ENCODE data around the gene SHC1.
A peak's percentile ranks its signal among the peaks of the same experiment; 100 is the strongest.

SHC1 gene

DNA sequence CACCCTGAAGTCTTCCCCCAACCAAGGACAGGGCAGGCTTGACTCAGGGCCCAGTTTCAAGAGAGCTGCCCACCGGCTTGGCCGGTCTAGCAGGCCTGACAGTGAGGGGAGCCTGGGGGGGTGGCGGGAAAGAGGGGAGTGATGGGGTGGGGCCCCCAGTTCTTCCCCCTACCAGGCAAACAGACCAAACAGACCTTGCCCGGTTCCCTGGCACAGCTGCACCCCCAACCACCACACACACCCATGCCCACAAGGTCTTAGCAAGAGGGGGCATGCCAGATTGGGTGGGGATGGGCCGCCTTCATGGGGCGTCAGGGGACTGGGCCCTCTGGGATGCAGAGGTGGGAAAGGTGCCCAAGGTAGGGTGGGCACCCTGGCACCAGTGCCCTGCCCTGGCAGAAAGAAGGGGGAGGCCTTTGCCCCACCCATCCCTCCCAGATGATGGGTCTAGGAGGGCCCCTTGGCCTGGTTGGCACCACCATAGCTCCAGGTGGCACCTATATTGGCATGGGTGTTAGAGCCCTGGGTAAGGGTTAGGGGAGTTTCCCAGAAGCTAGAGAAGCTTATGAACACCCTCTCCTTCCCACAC lies 41.0 kb upstream of the SHC1 start:
- H3K4me1 Mint-ChIP-seq (ENCODE audit: low read depth): peaks cover 80% of the 10 kb centered on the region
- H3K4me3 Mint-ChIP-seq: peak overlapping the region; percentile 91
- no peak for DNase-seq
- H3K27ac Mint-ChIP-seq: peak overlapping the region; percentile 96
- no peaks in the 10 kb centered on the region for H3K9me3 Mint-ChIP-seq
- no peaks in the 10 kb centered on the region for H3K27me3 Mint-ChIP-seq
- H3K36me3 Mint-ChIP-seq (ENCODE audit: low read depth): peaks cover 65% of the 10 kb centered on the region

DNA sequence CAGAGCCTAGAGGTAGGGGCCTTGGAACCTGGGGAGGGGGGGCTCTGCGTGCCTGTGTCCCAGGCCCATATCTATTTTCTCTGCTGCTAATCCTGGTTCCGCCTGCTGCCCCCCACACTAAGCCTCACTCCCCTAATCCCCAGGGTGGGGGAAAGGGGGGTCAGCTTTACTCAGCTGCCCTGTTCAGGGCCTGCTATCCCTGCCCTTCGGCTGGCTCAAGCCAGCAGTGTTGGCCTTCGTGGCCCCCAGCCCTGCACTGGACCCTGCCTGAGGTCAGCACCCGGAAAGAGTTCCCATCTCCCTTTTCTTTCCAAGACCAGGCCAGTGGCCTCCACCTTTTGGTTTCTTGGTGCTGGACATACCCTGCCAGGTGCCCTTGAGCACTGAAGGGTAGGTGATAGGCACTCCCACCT lies 40.5 kb upstream of the SHC1 start:
- Mint-ChIP-seq H3K27me3 (no peaks in the 10 kb centered on the region), H3K27ac (peak overlapping the region; percentile 96), H3K4me3 (peak overlapping the region; percentile 91), H3K4me1 (ENCODE audit: low read depth) (peaks cover 80% of the 10 kb centered on the region), H3K9me3 (no peaks in the 10 kb centered on the region), H3K36me3 (ENCODE audit: low read depth) (peaks cover 60% of the 10 kb centered on the region)
- no peak for DNase-seq

DNA sequence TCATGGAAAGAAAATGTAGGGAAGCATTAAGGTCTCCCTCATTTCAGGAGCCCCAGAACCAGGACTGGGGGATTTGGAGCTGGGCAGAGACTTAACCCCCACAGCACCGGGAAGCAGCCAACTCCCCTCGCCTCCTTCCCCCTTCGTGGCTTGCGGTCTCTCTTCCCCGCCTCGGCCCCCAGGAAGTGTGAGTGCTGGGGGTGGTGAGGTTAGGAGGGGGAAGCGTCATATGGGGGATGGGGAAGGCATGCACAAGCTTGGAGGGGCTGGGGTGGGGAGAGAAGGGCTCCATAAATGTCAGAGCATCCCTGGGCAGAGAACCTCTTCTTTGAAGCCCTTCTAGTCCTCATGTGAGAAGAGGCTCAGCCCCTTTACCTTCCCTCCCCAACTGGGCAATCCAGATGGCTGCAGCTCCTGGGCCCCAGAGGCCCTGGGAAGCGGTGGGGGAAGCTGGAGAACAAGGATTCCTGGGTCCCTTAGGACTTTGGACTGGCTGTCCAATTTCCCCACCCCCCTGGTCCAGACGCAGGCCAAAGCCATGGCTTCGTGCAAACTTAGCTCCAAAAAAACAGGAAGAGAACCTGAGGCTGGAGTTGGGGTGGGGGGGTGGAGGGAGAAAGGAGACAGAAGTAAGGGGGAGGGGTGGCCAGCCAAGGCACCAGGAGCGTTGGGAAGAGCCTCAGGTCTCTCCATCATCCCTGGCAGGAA lies 39.8 kb upstream of the SHC1 start:
- DNase-seq: peak; percentile 57
- Mint-ChIP-seq H3K27me3 (no peaks in the 10 kb centered on the region), H3K9me3 (no peaks in the 10 kb centered on the region), H3K4me3 (peak overlapping the region; percentile 91), H3K36me3 (ENCODE audit: low read depth) (peaks cover 55% of the 10 kb centered on the region), H3K4me1 (ENCODE audit: low read depth) (peaks cover 80% of the 10 kb centered on the region), H3K27ac (peak overlapping the region; percentile 96)

DNA sequence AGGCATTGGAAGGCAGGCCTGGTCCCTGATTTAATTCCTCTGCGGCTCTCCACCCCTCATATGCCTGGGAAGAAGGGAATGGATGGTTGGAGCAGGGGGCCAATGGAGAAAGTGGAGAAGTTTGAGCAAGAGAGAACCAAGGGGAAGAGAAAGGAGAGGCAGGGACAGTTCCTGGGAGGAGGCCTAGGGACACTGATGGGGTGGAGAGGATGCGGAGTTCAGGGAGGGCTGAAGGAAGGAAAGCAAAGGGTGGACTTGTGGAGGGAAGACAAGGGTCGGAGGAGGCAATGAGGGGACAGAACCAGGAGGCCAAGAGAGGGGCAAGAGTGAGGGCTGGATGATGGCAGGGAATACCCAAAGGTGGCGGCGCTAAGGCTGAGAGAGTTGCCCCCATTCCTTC lies 39.2 kb upstream of the SHC1 start:
- Mint-ChIP-seq H3K4me1 (ENCODE audit: low read depth) (peaks cover 79% of the 10 kb centered on the region), H3K4me3 (peak overlapping the region; percentile 91), H3K27ac (peak overlapping the region; percentile 96), H3K27me3 (no peaks in the 10 kb centered on the region), H3K9me3 (no peaks in the 10 kb centered on the region), H3K36me3 (ENCODE audit: low read depth) (peaks cover 50% of the 10 kb centered on the region)
- no peak for DNase-seq

DNA sequence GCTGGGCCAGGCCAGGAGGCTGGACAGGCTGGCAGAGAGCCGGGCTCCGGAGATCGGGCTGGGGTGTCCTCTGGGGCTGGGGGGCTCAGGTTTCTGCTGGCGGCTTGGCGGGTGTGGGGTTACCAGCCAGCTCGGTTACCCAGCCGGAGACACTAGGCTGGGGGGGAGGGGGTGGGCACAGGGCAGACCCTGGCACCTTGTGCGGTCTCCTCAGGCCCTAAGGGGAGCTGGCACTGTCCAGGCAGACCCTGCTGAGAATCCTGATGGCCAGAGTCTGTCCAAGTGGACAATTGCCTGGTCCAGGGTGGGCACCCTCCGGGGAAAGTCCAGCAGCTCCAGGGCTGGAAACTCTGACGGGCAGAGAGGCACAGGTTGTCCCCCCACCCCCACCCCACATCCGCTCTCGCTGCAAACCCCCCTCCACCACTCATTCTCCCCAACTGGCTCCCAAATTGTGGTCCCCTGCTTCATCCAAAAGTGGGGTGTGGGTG lies 38.7 kb upstream of the SHC1 start:
- DNase-seq: peak; percentile 62
- peaks cover 48% of the 10 kb centered on the region for H3K36me3 Mint-ChIP-seq (ENCODE audit: low read depth)
- H3K4me3 Mint-ChIP-seq: peak overlapping the region; percentile 91
- H3K27ac Mint-ChIP-seq: peak overlapping the region; percentile 96
- peaks cover 80% of the 10 kb centered on the region for H3K4me1 Mint-ChIP-seq (ENCODE audit: low read depth)
- H3K9me3 Mint-ChIP-seq: no peaks in the 10 kb centered on the region
- no peaks in the 10 kb centered on the region for H3K27me3 Mint-ChIP-seq

DNA sequence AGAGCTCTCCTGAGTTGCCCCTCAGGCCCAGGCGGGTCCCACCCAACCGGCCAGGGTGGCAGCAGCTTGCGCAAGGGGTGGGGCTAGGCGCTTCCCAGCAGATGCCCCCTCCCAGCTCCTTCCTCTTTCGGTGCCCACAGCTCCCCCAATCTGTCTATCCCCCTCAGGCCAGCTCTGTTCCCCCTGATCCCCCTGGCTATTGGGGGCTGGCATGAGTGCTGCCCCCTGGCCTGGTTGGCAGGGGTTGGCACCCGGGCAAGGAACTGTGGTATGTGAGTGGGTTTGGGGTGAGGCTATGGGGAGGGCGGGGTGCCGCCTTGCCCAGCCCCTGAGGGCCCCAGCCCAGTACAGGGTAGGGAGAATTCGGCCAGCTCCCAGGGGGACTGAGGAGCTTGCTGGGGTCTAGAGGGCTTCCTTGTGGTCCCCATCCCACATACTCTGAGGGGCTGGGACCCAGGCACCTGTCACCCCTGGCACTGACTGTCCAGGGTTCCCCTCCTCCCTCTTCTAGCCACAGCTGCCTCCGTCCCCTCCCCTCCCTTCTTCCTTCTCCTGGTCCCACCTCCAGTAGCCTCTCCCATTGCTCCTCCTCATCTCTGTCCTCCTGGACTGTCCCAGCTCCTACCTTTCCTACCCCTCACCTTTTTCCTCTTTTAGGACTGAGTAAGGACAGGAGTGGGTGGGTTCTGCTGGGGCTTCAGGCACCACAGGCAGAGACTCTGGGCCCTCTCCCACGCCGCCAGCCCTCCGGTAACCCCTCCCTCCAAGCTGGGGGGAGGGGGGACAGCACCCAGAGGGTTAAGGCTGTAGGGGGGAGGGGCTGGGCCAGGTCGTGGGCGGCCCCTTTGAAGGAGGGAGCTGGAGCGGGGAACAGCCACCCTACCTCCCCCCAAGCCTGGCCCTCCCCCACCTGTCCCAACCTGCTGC lies 37.7 kb upstream of the SHC1 start:
- H3K27me3 Mint-ChIP-seq: no peaks in the 10 kb centered on the region
- peaks cover 44% of the 10 kb centered on the region for H3K36me3 Mint-ChIP-seq (ENCODE audit: low read depth)
- DNase-seq: peak; percentile 78
- peak overlapping the region; percentile 91 for H3K4me3 Mint-ChIP-seq
- H3K27ac Mint-ChIP-seq: peak overlapping the region; percentile 96
- no peaks in the 10 kb centered on the region for H3K9me3 Mint-ChIP-seq
- peaks cover 79% of the 10 kb centered on the region for H3K4me1 Mint-ChIP-seq (ENCODE audit: low read depth)

DNA sequence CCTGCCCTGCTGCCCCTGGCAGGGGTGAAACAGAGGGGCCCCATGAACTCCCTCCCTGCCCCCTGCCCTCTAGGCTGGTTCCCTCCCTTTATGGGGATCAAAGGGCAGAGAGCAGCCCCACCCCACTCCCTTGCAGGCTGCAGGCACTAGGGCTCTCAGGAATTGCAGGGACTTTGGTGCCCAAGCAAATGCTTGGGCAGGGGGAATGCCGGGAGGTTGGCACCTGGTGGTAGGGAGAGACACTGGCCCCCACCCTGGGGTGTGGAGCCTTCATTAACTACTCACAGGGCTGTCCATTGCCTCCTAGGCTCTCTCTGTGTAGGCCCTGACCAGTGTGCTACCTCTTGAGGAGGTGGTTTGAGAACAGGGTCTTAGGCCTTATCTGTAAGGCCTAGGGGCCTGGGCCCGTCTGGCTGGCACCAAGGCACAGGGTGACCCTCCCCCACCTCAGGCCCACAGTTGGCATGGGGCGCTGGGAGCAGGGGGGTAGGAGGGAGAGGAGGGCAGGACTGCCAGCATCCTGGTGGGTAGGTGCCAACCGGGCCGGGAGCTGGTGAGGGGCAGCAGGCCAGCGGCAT lies 36.8 kb upstream of the SHC1 start:
- Mint-ChIP-seq H3K27me3 (no peaks in the 10 kb centered on the region), H3K27ac (peak overlapping the region; percentile 91), H3K4me3 (no peak overlapping the region), H3K36me3 (ENCODE audit: low read depth) (peaks cover 38% of the 10 kb centered on the region), H3K9me3 (no peaks in the 10 kb centered on the region), H3K4me1 (ENCODE audit: low read depth) (peaks cover 73% of the 10 kb centered on the region)
- DNase-seq: peak; percentile 48

DNA sequence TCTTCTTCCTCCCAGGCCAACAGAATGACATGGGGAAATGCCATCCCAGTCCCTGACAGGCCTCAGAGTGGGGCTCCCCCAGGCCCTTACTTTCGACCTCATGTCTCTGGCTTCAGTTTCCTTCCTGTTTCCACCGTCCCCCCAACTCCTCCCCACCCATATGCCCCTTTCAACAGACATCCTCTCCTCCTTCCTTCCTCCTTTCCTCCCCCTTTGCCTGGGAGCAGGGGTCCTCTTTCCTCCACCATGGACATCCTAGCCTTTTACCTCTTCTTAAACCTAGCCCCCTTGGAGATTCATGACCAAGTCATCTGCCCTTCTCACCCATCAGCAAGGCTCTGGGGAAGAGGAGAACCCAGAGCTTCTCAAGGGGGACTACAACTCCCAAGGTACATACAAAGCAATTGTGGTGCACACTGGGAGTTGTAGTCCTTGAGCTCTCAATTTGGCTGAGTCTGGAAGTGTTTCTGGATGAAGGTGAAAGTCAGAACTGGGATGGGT lies 36.1 kb upstream of the SHC1 start:
- Mint-ChIP-seq H3K27ac (peak overlapping the region; percentile 91), H3K36me3 (ENCODE audit: low read depth) (peaks cover 33% of the 10 kb centered on the region), H3K4me1 (ENCODE audit: low read depth) (peaks cover 66% of the 10 kb centered on the region), H3K27me3 (no peaks in the 10 kb centered on the region), H3K4me3 (peak overlapping the region; percentile 66), H3K9me3 (no peaks in the 10 kb centered on the region)
- peak; percentile 63 for DNase-seq

DNA sequence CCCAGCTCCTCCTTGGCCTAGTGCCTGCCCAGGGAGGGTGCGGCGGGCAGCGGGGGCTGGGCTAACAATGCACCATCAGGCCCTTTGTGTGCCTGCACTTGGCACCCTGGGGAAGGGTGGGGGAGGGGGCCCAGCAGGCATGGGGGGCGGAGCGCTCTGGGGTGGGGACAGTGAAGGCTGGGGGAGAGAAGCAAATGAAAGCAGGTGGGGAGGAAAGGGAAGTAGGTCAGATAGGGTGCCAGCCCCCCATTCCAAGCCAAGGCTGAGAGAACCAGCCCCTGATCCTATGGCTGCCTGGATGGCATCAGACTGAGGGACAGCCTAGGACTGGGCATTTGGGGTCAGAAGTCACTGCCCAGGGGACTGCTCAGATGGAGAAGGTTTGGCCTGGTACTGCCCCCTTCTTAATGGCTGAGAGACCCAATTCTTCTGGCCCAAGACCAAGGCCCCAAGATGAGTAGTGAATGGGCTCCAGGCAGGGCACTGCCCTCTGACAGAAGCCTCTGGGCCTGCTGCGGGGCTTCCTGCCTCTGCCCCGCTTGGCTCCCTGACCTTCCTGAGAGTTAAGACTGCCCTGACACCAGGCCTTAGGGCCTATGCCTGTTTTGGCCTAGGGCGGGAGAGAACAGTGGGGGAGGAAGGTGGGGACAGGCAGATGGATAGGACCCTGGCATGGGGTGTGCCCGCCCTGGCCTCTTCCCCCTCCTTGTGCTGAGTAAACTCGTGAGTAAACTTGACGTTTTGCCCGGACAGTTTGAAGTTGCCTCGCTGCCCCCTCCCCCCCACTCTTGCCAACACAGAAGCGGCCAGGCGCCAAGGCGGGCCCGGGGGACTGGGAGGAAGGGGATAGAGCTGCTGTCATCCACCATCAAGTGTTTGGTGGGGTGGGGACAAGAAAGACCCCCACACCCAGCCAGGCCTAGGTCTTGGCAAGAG lies 34.8 kb upstream of the SHC1 start:
- H3K9me3 Mint-ChIP-seq: no peaks in the 10 kb centered on the region
- peaks cover 25% of the 10 kb centered on the region for H3K36me3 Mint-ChIP-seq (ENCODE audit: low read depth)
- peak overlapping the region; percentile 66 for H3K4me3 Mint-ChIP-seq
- DNase-seq: no peak
- H3K4me1 Mint-ChIP-seq (ENCODE audit: low read depth): peaks cover 64% of the 10 kb centered on the region
- peak overlapping the region; percentile 91 for H3K27ac Mint-ChIP-seq
- no peaks in the 10 kb centered on the region for H3K27me3 Mint-ChIP-seq

DNA sequence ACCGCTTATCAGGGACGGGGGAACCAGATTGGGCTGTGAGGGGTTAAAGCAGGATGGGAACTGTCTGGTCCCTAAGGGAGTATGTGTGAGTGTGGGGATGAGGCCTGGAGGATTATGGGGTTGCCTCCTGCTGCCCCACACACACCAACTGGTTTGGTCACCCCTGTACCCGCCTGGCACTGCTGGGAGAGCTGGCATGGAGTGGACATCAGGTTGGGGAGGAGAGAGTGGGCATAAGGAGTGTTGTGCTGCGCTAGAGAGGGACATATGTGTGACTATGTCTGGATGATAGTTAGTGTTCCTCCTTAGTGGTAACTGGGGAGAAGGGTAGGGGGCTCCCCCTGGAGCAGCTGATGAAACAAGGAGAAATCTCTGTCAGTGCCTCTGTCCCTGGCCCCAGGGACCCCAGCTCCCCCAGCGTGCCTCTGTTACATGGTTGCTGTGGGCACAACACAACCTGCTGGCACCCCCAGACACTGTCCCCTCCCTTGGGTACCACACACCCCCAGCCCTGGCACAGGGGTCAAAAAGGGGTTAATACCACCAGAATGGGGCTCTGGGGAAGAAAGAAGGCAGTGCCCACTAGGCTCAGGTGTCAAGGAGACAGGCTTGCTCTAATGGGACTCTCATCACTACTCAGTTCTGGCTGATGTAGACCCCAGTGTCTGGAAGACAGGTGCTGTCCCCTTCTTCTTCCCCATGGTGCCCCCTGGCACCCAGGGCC lies 34.0 kb upstream of the SHC1 start:
- DNase-seq: peak; percentile 46
- peaks cover 17% of the 10 kb centered on the region for H3K36me3 Mint-ChIP-seq (ENCODE audit: low read depth)
- H3K27me3 Mint-ChIP-seq: no peaks in the 10 kb centered on the region

DNA sequence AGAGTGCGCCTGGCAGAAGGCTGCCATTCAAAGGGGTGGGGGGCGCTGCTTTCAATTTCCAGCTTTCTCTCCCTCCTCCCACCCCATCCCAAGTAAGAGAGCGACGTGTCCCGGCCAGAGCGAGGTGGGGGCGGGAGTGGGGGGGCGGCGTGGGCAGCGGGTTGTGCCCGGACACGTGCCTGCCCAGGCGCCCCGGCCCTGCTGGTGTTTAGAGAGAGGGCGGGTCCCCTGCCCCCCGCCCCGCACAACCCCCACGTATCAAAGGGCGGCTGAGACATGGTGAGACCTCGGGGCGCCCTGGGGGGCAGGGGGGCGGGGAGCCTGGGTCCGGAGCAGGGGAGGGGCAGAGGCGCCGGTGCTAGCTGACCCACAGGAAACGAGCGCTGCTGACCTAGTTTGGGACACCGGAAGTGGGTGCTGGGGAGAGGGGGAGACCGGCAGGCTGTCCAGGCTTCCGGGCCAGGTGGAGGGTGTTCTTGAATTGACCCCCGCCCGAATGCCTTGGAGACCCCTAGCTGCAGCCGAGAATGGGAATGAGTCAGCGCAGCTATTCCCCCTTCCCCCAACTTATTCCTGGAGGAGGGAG lies 33.3 kb upstream of the SHC1 start:
- no peaks in the 10 kb centered on the region for H3K9me3 Mint-ChIP-seq
- H3K27me3 Mint-ChIP-seq: no peaks in the 10 kb centered on the region
- peaks cover 66% of the 10 kb centered on the region for H3K4me1 Mint-ChIP-seq (ENCODE audit: low read depth)
- peaks cover 13% of the 10 kb centered on the region for H3K36me3 Mint-ChIP-seq (ENCODE audit: low read depth)
- peak overlapping the region; percentile 92 for H3K27ac Mint-ChIP-seq
- peak overlapping the region; percentile 92 for H3K4me3 Mint-ChIP-seq
- DNase-seq: peak; percentile 49

More for the DNA sequence above, 34.0 kb upstream of the SHC1 start:
- Mint-ChIP-seq H3K4me3 (peak overlapping the region; percentile 92), H3K27ac (peak overlapping the region; percentile 91), H3K9me3 (no peaks in the 10 kb centered on the region), H3K4me1 (ENCODE audit: low read depth) (peaks cover 63% of the 10 kb centered on the region)

DNA sequence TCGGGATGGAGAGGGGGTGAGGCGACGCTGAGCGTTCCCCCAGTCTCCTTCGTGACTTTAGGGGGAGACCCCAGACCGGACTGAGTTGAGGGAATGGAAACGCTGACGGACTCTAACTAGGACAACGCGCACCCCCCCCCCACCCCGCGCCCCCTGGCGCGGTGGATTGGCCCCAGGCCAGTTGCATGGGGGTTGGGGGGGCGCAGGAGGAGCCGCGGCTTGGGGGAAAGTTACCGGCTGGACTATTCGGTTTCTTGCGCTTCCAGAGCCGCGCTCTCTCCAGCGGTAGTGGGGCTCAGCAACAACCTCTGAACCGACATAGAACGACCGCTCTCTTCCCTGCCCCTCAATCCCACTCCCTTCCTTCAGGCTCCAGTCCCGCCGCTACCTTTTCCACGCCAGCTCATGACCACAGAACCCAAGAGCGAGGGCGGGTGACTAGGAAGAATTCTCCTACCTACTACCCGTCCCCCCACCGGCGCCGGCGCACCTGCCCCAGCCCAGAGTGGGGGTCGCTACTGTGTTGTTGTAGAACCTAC lies 32.7 kb upstream of the SHC1 start:
- H3K36me3 Mint-ChIP-seq (ENCODE audit: low read depth): peaks cover 12% of the 10 kb centered on the region
- H3K4me1 Mint-ChIP-seq (ENCODE audit: low read depth): peaks cover 66% of the 10 kb centered on the region
- peak overlapping the region; percentile 92 for H3K4me3 Mint-ChIP-seq
- peak overlapping the region; percentile 92 for H3K27ac Mint-ChIP-seq
- DNase-seq: peak; percentile 59
- H3K9me3 Mint-ChIP-seq: no peaks in the 10 kb centered on the region
- H3K27me3 Mint-ChIP-seq: no peaks in the 10 kb centered on the region
